Thyroid gland (tissue), 4 donors: ENCODE results near the gene HNRNPM. TPM values are rescaled to one million over a fixed set of nuclear protein-coding genes. Genes with fewer than 3 reads are reported as not detected.

Experiments used
- DNase-seq, 2 donors: peaks; one replicate each; pipeline ENCODE4 v3.0.0-alpha.2; 2019
- H3K27ac ChIP-seq, 3 donors: fragments of 200-600 bp; sonication (generic); 1 replicate in 2 of 3; 2 replicates in 1 of 3; pipeline ENCODE4 v1.5.1; 2016 to 2019; ENCODE audit warnings: mild to moderate bottlenecking in 1 of 3, moderate library complexity in 1 of 3
- H3K27me3 ChIP-seq: fragments of 200-600 bp; sonication (generic); one replicate; pipeline ENCODE4 v1.5.1; 2019
- H3K36me3 ChIP-seq, 2 donors: fragments of 200-600 bp; sonication (generic); one replicate each; pipeline ENCODE4 v1.5.1; 2016 to 2019
- H3K4me1 ChIP-seq, 2 donors: fragments of 200-600 bp; sonication (generic); one replicate each; pipeline ENCODE4 v1.5.1; 2017 to 2019
- H3K4me3 ChIP-seq, 3 donors: fragments of 200-600 bp; sonication (generic); replicated peaks in 1 of 3; 1 replicate in 2 of 3; 2 replicates in 1 of 3; pipeline ENCODE4 v1.5.1; 2016; ENCODE audit warnings: mild to moderate bottlenecking in 1 of 3
- H3K9me3 ChIP-seq: fragments of 200-600 bp; sonication (generic); one replicate; pipeline ENCODE4 v1.5.1; 2017
- POLR2A ChIP-seq, 2 donors: fragments of 450-650 bp; IDR thresholded peaks; one replicate each; pipeline ENCODE4 v1.6.1; 2017; ENCODE audit warnings: antibody characterized with exemption in 2 of 2, mild to moderate bottlenecking in 2 of 2, moderate library complexity in 1 of 2
- WGBS, 2 donors: methylation state at CpG; one replicate each; pipeline ENCODE4 v1.1.5; 2017; 5-methylcytosine and 5-hydroxymethylcytosine counted together
- intact Hi-C: fragments of 100-400 bp; cut with DNase I; formaldehyde crosslinking; loops from one replicate; pipeline ENCODE4 v1.15.1; 2023
- total RNA-seq, 4 donors: library from RNA; depleted of rRNA; stranded (reverse); fragments of >200 nt; gene quantifications; one replicate each; pipeline ENCODE4 v1.2.3, GENCODE V29; 2016
- TF ChIP-seq, protein P1 (sequence below), 6 experiments: fragments of 200-600 bp in 3 of 6; fragments of 450-650 bp in 3 of 6; sonication (generic) in 3 of 6; IDR thresholded peaks; one replicate each; pipeline ENCODE4 v1.5.1; 2016 to 2019; ENCODE audit warnings: antibody characterized with exemption in 6 of 6, mild to moderate bottlenecking in 2 of 6, inconsistent platforms in 1 of 6, moderate library complexity in 1 of 6

HNRNPM gene
- total RNA-seq, 4 donors from 2014 or later = 79.3 to 138 (median 97.2) TPM

DNA sequence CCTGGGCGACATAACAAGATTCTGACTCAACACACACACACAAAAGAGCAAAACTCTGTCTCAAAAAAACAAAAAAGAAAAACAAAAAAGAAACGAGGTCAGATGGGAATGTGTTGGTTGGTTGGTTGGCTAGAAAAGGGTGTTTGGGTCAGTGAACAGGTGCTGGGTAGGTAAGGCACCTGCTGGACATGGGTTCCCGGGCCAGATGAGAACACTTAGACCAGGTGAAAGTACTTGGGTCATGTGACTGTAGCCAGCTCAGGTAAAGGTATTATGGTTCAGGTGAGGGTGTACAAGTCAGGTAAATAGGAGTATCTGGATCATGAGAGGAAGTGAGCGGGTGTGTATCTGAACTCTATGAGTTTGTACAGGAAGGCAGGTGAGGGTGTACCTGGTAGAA lies 83.7 kb downstream of the HNRNPM start:
- Histone ChIP-seq H3K4me3 (no peak overlapping the region), H3K27me3 (no peaks in the 10 kb centered on the region), H3K4me1 (peaks cover 8 to 25% of the 10 kb centered on the region in 2 donors), H3K36me3 (no peaks in the 10 kb centered on the region), H3K27ac (peak overlapping the region in 1 of 3 donors; percentile 43), H3K9me3 (no peaks in the 10 kb centered on the region)
- peak; percentile 56 to 65 for DNase-seq
- no peak for TF ChIP-seq POLR2A (IDR thresholded peaks at IDR 0.05)
- TF ChIP-seq, protein P1, sequence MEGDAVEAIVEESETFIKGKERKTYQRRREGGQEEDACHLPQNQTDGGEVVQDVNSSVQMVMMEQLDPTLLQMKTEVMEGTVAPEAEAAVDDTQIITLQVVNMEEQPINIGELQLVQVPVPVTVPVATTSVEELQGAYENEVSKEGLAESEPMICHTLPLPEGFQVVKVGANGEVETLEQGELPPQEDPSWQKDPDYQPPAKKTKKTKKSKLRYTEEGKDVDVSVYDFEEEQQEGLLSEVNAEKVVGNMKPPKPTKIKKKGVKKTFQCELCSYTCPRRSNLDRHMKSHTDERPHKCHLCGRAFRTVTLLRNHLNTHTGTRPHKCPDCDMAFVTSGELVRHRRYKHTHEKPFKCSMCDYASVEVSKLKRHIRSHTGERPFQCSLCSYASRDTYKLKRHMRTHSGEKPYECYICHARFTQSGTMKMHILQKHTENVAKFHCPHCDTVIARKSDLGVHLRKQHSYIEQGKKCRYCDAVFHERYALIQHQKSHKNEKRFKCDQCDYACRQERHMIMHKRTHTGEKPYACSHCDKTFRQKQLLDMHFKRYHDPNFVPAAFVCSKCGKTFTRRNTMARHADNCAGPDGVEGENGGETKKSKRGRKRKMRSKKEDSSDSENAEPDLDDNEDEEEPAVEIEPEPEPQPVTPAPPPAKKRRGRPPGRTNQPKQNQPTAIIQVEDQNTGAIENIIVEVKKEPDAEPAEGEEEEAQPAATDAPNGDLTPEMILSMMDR (IDR thresholded peaks at IDR 0.05) = no peak
- intact Hi-C loops = no loop called here
- WGBS, 2 donors = 35 to 47% methylated on average over 4 of the region's 4 CpGs

DNA sequence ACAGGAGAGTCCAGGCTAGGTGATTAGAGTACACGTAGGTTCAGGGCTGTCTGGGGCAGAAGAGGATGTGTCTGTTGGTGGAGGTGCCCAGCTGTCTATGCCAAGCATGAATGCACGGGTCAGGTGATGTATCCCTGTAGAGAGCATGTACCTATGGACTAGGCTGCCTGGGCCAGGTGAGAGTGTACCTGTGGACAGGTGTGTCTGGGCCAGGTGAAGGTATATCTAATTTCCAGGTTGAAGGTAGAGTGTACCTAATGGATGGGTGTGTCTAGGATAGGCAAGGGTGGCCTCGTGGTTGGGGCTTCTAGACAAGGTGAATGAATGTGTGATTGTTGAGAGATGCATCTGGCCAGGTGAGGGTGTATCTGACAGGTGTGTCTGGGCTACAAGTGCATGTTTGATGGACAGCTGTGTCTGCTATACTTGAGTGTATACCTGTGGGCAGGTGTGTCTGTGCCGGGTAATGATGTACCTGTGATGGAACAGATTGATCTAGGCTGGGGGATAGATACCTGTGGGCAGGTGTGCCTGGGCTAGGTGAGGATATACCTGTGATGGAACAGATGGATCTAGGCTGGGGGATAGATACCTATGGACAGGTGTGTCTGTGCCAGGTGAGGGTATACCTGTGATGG lies 84.7 kb downstream of the HNRNPM start:
- Histone ChIP-seq H3K27ac (no peak overlapping the region), H3K4me3 (no peak overlapping the region), H3K27me3 (no peaks in the 10 kb centered on the region), H3K36me3 (no peaks in the 10 kb centered on the region), H3K4me1 (peaks cover 8 to 25% of the 10 kb centered on the region in 2 donors), H3K9me3 (no peaks in the 10 kb centered on the region)
- no peak for TF ChIP-seq POLR2A (IDR thresholded peaks at IDR 0.05)
- intact Hi-C loops = no loop called here
- DNase-seq = no peak
- 91 to 92% methylated on average over 4 of the region's 4 CpGs for WGBS, 2 donors

DNA sequence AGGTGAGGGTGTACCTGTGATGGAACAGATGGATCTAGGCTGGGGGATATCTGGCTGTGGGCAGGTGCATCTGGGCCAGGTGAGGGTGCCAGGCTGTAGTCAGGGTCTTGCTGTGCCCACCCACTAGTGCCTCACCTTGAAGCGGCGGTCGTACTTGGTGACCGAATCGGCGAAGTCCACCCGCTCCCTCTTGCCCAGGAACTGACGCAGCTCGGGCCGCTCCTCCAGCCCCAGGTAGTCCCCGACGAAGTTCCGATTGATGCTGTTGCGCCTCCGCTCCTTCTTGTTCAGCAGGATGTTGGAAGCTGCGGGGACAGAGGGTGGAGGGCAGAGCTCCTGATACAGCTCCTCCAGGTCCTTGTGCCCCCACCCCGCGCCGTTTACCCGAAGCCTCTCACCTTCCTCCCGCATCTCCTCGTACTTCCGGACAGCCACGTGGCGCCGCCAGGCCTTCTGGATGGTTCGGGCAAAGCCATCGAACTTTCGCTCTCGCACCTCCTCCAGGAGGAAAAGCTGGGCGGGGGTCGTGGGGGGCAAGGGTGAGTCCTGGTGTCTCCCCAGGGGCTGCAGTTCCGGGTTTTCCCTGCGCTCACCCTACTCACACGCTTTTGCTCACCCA lies 85.4 kb downstream of the HNRNPM start:
- 91 to 92% methylated on average over 34 to 35 of the region's 35 CpGs for WGBS, 2 donors
- no peak overlapping the region for H3K4me3 ChIP-seq
- H3K4me1 ChIP-seq = peaks cover 6 to 25% of the 10 kb centered on the region in 2 donors
- H3K9me3 ChIP-seq = no peaks in the 10 kb centered on the region
- no peak for TF ChIP-seq POLR2A (IDR thresholded peaks at IDR 0.05)
- TF ChIP-seq, protein P1 (IDR thresholded peaks at IDR 0.05) = no peak
- H3K27ac ChIP-seq = no peak overlapping the region
- DNase-seq = no peak
- intact Hi-C loops = no loop called here
- no peaks in the 10 kb centered on the region for H3K36me3 ChIP-seq
- no peaks in the 10 kb centered on the region for H3K27me3 ChIP-seq

DNA sequence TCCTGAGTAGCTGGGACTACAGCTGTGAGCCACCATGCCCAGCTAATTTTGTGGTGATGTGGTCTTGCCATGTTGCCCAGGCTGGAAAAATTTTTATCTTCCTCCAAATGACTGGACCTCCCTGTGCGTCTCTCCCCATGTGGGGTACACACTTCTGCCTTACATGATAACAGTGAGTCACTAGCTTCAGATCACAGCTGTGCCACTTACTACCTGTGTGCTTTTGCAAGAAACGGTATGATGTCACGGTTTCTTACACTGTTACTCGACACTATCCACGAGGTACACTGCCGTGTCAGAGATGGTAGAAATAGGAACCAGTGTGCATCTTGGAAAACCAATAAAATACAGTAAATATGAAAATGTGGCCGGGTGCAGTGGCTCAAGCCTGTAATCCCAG lies 86.7 kb downstream of the HNRNPM start:
- no peaks in the 10 kb centered on the region for H3K27me3 ChIP-seq
- H3K4me1 ChIP-seq = peaks cover 4 to 25% of the 10 kb centered on the region in 2 donors
- H3K36me3 ChIP-seq = no peaks in the 10 kb centered on the region
- no peak overlapping the region for H3K4me3 ChIP-seq
- intact Hi-C loops = no loop called here
- H3K9me3 ChIP-seq = no peaks in the 10 kb centered on the region
- WGBS, 2 donors = 88 to 93% methylated on average over 7 of the region's 7 CpGs
- DNase-seq = no peak
- TF ChIP-seq, protein P1 (IDR thresholded peaks at IDR 0.05) = no peak
- no peak for TF ChIP-seq POLR2A (IDR thresholded peaks at IDR 0.05)
- H3K27ac ChIP-seq = no peak overlapping the region

DNA sequence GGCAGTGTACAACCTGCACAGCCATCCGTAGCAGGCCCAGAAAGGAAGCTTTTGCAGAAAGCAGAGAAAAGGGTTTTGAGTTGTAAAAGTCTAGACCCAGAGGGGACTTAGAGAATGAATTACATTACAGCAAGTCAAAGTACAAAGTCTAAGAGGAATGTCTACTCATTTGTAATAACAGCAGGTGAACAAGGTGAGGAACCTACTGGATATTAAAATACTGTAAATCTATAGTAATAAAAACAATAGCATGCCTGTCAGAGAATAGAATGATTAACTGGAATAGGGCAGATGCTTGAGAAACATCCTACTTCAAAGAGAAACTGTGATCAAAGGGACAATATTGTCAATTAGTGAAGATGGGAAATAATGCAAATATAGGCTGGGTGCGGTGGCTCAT lies 87.5 kb downstream of the HNRNPM start:
- intact Hi-C loops = no loop called here
- WGBS, 2 donors = 76 to 86% methylated on average over 2 of the region's 2 CpGs
- no peak for DNase-seq
- Histone ChIP-seq H3K4me3 (no peak overlapping the region), H3K9me3 (no peaks in the 10 kb centered on the region), H3K36me3 (no peaks in the 10 kb centered on the region), H3K27me3 (no peaks in the 10 kb centered on the region), H3K4me1 (peaks cover 0 to 19% of the 10 kb centered on the region in 2 donors), H3K27ac (no peak overlapping the region)
- TF ChIP-seq, protein P1 (IDR thresholded peaks at IDR 0.05) = no peak
- no peak for TF ChIP-seq POLR2A (IDR thresholded peaks at IDR 0.05)
